ENCODE measurements around the gene HOXC9.

DNA sequence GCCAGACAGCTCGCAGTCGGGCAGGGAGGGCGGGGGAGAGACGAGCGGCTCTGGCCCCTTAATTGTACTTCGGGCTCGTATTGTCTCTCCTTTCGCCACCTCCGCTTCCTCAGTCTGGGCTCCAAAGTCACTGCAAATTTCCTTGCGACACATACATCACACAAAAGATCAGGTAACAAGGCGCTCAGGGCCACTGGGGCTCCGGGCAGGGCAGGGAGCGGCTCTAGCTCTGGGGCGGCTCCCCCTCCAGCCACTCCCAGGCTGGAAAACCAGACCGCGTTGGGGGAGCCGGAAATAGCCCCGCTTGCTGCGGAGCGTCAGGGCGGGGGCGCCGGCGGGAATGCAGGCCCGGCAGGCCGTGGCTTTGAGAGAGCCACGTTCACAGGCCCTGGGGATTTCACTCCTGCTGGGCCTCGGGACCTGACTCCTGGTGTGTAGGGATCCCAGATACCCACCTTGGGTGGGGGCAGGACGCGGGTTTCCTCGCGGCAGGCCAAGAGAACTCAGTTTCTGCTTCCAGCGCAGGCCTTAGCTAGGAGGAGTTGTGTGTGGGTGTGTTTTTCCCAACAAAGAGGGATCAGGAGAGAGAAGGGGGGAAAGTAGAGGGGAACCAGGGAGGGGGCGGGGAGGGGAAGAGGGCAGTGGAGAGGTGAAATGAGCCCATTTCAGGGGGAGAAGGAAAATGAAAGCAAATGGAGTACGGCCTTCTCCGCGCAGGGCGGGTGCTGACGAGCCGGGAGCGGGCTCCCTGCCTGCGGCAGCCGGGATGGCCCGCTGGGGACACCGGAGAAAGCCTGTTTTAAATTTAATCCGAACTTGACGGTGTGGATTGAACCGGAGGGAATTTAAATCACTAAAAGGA, 4.4 kb upstream of the HOXC9 start:
- TF ChIP-seq CTCF (IDR thresholded peaks at IDR 0.05) = no peak
- TF ChIP-seq POLR2A (IDR thresholded peaks at IDR 0.05) = no peak
